Type B pancreatic cell (in vitro differentiated cells): ENCODE results near the gene TNFAIP1. TPM values are rescaled to one million over a fixed set of nuclear protein-coding genes. Genes with fewer than 3 reads are reported as not detected.

ENCODE experiments used
- DNase-seq: peaks from one replicate; pipeline ENCODE4 v3.0.0; 2021; ENCODE audit warnings: mixed read lengths; ENCODE audit not compliant: unreplicated experiment; ENCODE audit errors: extremely low spot score
- H3K27ac Mint-ChIP-seq: 2 replicates; pipeline ENCODE4 v1.8.0; 2021; ENCODE audit warnings: mild to moderate bottlenecking, mixed read lengths
- H3K27me3 Mint-ChIP-seq: 2 replicates; pipeline ENCODE4 v1.8.0; 2021; ENCODE audit warnings: mixed read lengths
- H3K36me3 Mint-ChIP-seq: 2 replicates; pipeline ENCODE4 v1.8.0; 2021; ENCODE audit warnings: mixed read lengths
- H3K4me1 Mint-ChIP-seq: one replicate; pipeline ENCODE4 v1.8.0; 2021; ENCODE audit warnings: mixed read lengths; ENCODE audit not compliant: unreplicated experiment
- H3K4me3 Mint-ChIP-seq: 2 replicates; pipeline ENCODE4 v1.8.0; 2021; ENCODE audit warnings: mild to moderate bottlenecking, mixed read lengths
- H3K9me3 Mint-ChIP-seq: 2 replicates; pipeline ENCODE4 v1.8.0; 2021; ENCODE audit warnings: mixed read lengths
- CTCF ChIP-seq: fragments of 200-600 bp; sonication (generic); conservative IDR thresholded peaks from 2 replicates; pipeline ENCODE4 v1.5.0; 2021; ENCODE audit warnings: antibody characterized with exemption, mild to moderate bottlenecking
- total RNA-seq: library from RNA; stranded (reverse); gene quantifications from 2 replicates; pipeline ENCODE4 v1.2.1, GENCODE V29; 2021; ENCODE audit warnings: low replicate concordance

Gene TNFAIP1
- total RNA-seq, 1 donor from 2014 or later = 37.8 TPM

GRCh38 chr17:28344435-28344901 is 8.9 kb downstream of the TNFAIP1 start:
- H3K9me3 Mint-ChIP-seq = no peaks in the 10 kb centered on the region

GRCh38 chr17:28345419-28346198 is 10.0 kb downstream of the TNFAIP1 start:
- H3K36me3 Mint-ChIP-seq = peaks cover 6% of the 10 kb centered on the region
- TF ChIP-seq CTCF = no peak
- DNase-seq = no peak
- no peaks in the 10 kb centered on the region for H3K27me3 Mint-ChIP-seq
- H3K9me3 Mint-ChIP-seq = no peaks in the 10 kb centered on the region
- H3K4me3 Mint-ChIP-seq = no peak overlapping the region
- peak overlapping the region; percentile 21 for H3K27ac Mint-ChIP-seq
- no peaks in the 10 kb centered on the region for H3K4me1 Mint-ChIP-seq

More at GRCh38 chr17:28344435-28344901, 8.9 kb downstream of the TNFAIP1 start:
- Mint-ChIP-seq H3K27me3 (no peaks in the 10 kb centered on the region), H3K4me1 (no peaks in the 10 kb centered on the region), H3K36me3 (no peaks in the 10 kb centered on the region), H3K4me3 (no peak overlapping the region), H3K27ac (no peak overlapping the region)
- DNase-seq = no peak
- no peak for TF ChIP-seq CTCF

DNA sequence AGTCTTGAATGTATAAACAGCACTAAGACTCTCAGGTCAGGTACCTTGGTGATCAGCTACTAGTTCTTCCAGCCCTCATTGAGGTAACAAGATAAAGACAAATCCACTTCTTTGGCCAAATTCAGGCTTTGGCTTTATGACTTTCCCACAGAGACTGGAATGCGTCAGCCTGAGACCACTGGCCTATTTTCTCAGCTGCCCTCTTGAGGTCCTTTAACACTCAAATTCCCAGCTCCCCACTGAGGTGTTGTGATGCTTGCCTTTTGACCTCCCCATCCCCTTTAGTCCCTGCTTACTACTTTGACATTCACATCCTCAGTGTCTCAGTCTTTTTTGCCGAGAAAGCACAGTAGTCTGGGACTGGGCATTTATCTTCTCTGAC is 10.6 kb downstream of the TNFAIP1 start:
- no peaks in the 10 kb centered on the region for H3K4me1 Mint-ChIP-seq
- H3K4me3 Mint-ChIP-seq = no peak overlapping the region
- peak overlapping the region; percentile 21 for H3K27ac Mint-ChIP-seq
- no peaks in the 10 kb centered on the region for H3K27me3 Mint-ChIP-seq
- peaks cover 6% of the 10 kb centered on the region for H3K36me3 Mint-ChIP-seq
- H3K9me3 Mint-ChIP-seq = no peaks in the 10 kb centered on the region
- DNase-seq = no peak
- TF ChIP-seq CTCF = no peak

GRCh38 chr17:28346746-28347246 is 11.2 kb downstream of the TNFAIP1 start:
- peak overlapping the region; percentile 21 for H3K27ac Mint-ChIP-seq

DNA sequence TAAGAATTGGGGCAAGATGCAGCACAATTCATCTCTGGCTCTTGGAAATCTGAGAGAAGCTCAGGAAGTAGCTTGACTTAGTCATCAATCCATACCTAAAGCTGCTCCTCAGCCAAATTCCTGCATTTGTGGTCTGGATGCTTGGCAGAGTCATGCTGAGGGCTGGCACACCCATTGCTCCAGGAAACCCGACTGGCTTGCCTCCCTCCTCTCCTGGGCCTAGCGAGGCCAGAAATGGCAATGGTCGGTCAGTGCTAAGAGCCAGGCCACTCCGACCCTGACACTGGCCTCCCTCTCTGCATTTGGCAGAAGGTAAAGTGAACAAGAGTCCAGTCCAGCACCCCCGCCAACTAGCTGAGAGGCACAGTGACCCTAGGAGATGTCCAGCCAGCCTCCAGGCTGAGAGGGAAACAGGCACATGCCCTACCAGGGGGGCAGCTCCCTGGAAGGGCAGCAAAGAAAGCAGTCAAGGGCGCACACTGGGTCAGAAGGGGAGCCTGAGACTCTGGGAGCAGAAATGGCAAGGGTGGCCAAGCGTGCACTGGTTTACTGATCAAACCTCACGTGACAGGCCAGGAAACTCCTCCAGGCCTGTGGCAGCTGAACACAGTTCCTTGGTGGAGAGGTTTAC is 11.8 kb downstream of the TNFAIP1 start:
- Mint-ChIP-seq H3K36me3 (peaks cover 6% of the 10 kb centered on the region), H3K27ac (no peak overlapping the region), H3K4me1 (no peaks in the 10 kb centered on the region), H3K27me3 (no peaks in the 10 kb centered on the region), H3K4me3 (no peak overlapping the region), H3K9me3 (no peaks in the 10 kb centered on the region)
- no peak for DNase-seq
- TF ChIP-seq CTCF = no peak

More at GRCh38 chr17:28346746-28347246, 11.2 kb downstream of the TNFAIP1 start:
- Mint-ChIP-seq H3K4me1 (no peaks in the 10 kb centered on the region), H3K27me3 (no peaks in the 10 kb centered on the region), H3K4me3 (no peak overlapping the region), H3K36me3 (peaks cover 6% of the 10 kb centered on the region), H3K9me3 (no peaks in the 10 kb centered on the region)
- TF ChIP-seq CTCF = peak; percentile 42
- DNase-seq = no peak
